ENCODE results near the gene OR2W3. TPM values are rescaled to one million over a fixed set of nuclear protein-coding genes. Genes with fewer than 3 reads are reported as not detected.

OR2W3 gene
- total and polyA plus RNA-seq, 5 donors from 2014 or later: not detected

Other genes starting within 250 kb of the OR2W3 start
- gene OR13G1, start 215.8 kb upstream of the OR2W3 start, total RNA-seq: not detected
- gene OR13G1, start 215.8 kb upstream of the OR2W3 start, polyA plus RNA-seq: not detected
- not detected for gene OR6F1, start 178.9 kb upstream of the OR2W3 start, total RNA-seq
- gene OR6F1, start 178.9 kb upstream of the OR2W3 start, polyA plus RNA-seq: not detected
- gene OR14K1, start 157.0 kb upstream of the OR2W3 start, total RNA-seq: not detected
- not detected for gene OR14K1, start 157.0 kb upstream of the OR2W3 start, polyA plus RNA-seq
- gene OR14A2, start 147.4 kb upstream of the OR2W3 start, total RNA-seq: not detected
- gene OR14A2, start 147.4 kb upstream of the OR2W3 start, polyA plus RNA-seq: not detected
- not detected for gene OR1C1, start 135.0 kb upstream of the OR2W3 start, total RNA-seq
- gene OR1C1, start 135.0 kb upstream of the OR2W3 start, polyA plus RNA-seq: not detected
- not detected for gene OR14A16, start 71.5 kb upstream of the OR2W3 start, total RNA-seq
- gene OR14A16, start 71.5 kb upstream of the OR2W3 start, polyA plus RNA-seq: not detected
- not detected for gene OR11L1, start 53.7 kb upstream of the OR2W3 start, total RNA-seq
- gene OR11L1, start 53.7 kb upstream of the OR2W3 start, polyA plus RNA-seq: not detected
- gene TRIM58, start 38.4 kb upstream of the OR2W3 start, total RNA-seq: 2.9 TPM
- gene TRIM58, start 38.4 kb upstream of the OR2W3 start, polyA plus RNA-seq: under 1 TPM in 1 of 4 donors, not detected in 3; 0.17 TPM
- not detected for gene OR2T8, start 24.7 kb downstream of the OR2W3 start, total RNA-seq
- not detected for gene OR2T8, start 24.7 kb downstream of the OR2W3 start, polyA plus RNA-seq
- gene OR2AJ1, start 29.3 kb downstream of the OR2W3 start, total RNA-seq: not detected
- not detected for gene OR2AJ1, start 29.3 kb downstream of the OR2W3 start, polyA plus RNA-seq
- gene OR2L8, start 53.3 kb downstream of the OR2W3 start, total RNA-seq: 0.42 TPM
- not detected for gene OR2L8, start 53.3 kb downstream of the OR2W3 start, polyA plus RNA-seq
- gene OR2AK2, start 69.6 kb downstream of the OR2W3 start, total RNA-seq: not detected
- not detected for gene OR2AK2, start 69.6 kb downstream of the OR2W3 start, polyA plus RNA-seq
- gene OR2L5, start 118.1 kb downstream of the OR2W3 start, total RNA-seq: not detected
- gene OR2L5, start 118.1 kb downstream of the OR2W3 start, polyA plus RNA-seq: not detected
- gene OR2L2, start 134.5 kb downstream of the OR2W3 start, total RNA-seq: 0.35 TPM
- gene OR2L2, start 134.5 kb downstream of the OR2W3 start, polyA plus RNA-seq: under 1 TPM in 1 of 4 donors, not detected in 3; 0.49 TPM
- not detected for gene OR2L3, start 151.2 kb downstream of the OR2W3 start, total RNA-seq
- gene OR2L3, start 151.2 kb downstream of the OR2W3 start, polyA plus RNA-seq: not detected
- not detected for gene OR2L13, start 199.6 kb downstream of the OR2W3 start, total RNA-seq
- gene OR2L13, start 199.6 kb downstream of the OR2W3 start, polyA plus RNA-seq: not detected
- not detected for gene OR2M5, start 249.6 kb downstream of the OR2W3 start, total RNA-seq
- gene OR2M5, start 249.6 kb downstream of the OR2W3 start, polyA plus RNA-seq: not detected

Data from CD4-positive, CD25-positive, alpha-beta regulatory T cell (primary cell).